Renal cortical epithelial cell (primary cell): ENCODE data around the gene FXN. TPM values are rescaled to one million over a fixed set of nuclear protein-coding genes. Genes with fewer than 3 reads are reported as not detected.

ENCODE experiments used
- DNase-seq: peaks from one replicate; pipeline ENCODE4 v3.0.0-alpha.2; 2011; ENCODE audit warnings: low read depth
- total RNA-seq: library from RNA; depleted of rRNA; stranded (reverse); fragments of >200 nt; gene quantifications from 2 replicates; pipeline ENCODE4 v1.2.3, GENCODE V29; 2014

The FXN gene
- total RNA-seq, 1 donor from 2014 or later, result 8.7 TPM

DNA sequence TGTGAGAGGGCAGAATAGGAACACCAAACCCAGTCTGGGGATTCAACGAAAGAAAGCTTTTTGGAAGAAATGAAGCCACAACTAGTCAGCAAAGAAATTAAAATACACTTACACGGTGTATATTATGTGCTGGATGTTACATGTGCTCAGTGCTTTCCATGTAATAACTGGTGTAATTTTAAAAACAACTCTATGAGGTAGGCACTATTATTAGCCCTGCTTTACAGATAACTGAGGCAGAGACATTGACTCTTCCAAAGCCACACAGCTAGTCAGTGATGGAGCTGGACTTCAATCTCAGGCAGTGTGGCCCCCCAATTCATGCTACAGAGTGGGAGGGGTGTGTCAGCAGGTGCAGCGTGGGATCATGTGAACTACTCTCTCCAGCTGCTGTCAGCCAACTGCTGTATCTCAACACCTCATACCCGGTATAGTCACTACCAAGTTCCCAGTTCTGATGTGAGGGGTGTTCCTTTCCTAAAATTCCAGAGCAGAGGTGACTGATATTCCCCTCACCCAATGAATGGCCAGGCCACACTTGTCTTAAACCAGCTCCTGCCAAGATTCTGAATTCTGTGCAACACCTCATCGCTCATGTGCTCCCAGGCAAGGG, 104.7 kb downstream of the FXN start:
- DNase-seq, result no peak

DNA sequence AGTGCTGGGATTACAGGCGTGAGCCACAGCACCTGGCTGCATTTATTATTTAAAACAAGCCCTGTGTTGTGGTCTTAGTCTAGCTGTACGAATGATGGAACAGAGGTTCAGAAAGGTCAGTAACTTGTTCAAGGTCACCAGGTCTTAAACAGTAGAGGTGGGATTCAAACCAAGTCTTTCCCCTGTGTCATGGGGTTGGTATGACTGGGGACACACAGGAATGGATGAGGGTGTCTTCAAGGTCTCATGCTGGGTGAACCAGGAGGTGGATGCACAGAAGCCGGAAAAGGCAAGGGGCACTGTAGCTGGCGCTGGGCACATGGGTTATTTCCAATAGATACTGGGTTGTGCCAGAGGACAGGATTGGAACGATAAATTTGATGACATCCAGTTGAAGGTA, 106.3 kb downstream of the FXN start:
- no peak for DNase-seq

DNA sequence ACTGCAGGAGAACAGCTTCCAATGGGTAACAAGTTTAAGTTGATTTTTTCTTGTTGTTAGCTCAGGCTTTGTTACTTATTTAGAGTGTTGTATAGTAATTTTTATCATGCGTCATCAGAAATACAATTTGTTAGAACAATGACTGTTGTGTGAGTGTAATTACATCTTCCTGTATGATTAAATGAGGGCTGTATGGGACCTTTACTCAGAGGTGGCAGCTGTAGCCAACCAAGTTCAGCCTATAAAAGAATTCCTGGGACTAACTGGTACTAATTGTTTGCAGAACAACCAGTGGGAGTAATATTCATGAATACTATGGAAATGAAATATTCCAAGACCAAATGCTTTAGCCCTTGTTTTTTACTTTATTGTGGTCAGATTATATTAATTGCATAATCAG, 107.7 kb downstream of the FXN start:
- DNase-seq, result peak; percentile 22

DNA sequence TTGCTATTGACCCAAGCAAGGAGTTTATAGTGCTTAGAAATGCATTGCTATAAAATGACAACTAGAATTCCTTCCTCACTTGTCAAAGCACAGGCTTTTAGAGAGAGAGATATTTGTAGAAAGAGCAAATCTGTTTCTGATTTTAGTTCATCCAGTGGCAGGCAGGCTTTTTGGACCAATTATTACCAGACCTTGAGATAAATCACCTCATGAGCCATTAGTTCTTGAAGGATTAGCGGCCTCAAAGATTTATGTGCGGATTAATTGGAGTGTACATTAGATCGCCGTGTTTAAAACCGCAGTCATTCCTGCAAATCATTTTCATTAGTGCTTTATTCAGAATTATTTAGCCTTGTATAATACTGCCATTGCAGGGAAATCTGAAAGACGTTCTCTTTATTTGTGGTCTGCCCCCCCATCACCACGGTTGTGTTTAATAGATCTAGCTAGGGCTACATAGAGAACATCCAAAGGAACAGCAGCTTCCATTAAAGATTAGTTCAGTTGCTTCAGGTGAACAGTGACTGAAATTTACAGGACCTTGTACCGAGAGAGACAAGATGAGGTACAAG, 109.7 kb downstream of the FXN start:
- DNase-seq, result no peak

DNA sequence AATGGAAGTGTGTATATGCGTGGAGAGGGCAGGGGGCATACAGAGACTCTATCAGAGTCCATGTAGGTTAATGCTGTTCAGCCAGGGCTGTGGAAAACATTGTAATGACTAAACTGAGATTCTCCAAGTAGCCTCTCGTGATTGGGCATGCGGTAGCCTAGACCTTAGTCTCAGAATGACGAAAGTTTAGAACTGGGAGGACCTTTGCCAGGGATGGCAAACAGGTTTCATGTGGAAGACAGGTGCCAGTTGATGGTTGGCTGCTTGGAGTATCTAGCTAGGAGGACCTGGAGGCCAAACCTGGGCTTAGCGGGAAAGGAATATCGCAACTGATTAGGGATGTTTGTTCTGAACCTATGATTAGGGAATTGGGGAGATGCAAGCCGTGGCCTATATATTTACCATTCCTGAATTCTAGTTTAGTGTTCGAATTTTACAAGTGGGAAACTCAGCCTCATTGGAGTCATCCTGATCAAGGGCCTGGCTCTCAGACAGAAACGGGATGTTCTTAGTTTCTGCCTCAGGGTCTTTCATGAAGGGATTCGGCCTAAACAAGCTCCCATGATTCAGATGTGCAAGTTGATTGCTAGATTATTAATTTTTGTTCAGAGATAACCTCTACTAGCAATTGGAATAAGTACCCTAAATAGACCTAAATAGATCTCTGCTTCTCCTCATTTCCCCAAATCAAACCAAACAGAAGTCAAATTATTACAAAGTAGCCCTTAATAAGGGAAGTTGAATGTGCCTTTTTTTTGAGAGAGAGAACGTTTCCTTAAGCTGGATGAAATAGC, 111.7 kb downstream of the FXN start:
- no peak for DNase-seq

DNA sequence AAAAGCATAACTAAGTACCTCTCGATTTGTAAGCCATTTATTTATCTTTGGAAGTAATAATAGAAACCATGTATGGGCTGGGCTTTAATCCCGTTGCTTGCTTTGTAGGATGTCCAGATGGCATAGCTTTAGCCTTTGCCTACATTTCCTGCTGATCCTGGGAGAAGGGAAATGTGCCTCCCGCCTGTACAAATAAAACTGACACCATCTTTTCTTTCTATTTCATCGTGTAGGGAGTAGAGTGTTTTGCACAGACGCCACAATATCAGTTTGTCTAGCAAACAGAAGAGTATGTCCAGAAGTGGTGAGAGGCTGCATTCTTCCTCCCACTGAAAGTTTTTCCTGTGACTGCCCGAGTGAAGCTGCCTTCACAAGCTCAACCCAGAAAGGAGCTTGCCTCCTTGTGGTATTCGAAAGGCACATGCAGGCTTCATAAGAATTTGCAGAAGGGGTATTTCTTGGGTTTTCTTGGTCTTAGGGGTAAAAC, 113.8 kb downstream of the FXN start:
- peak; percentile 74 for DNase-seq

Other genes starting within 250 kb of the FXN start
- gene PRKACG, start 21.6 kb upstream of the FXN start, total RNA-seq, result not detected in 2 replicates
- gene TJP2, start 138.5 kb downstream of the FXN start, total RNA-seq, result 152 and 405 TPM in 2 replicates